WERI-Rb-1 (cell line): ENCODE measurements around the gene TRIM9.
"Not testable (repeated sequence)": the region's sequence is repeated elsewhere in the genome, so short reads cannot be mapped to it uniquely, and the experiment has no call there.

Source experiments
- DNase-seq: peaks from one replicate; pipeline ENCODE4 v3.0.0-alpha.2; 2020
- H3K27ac ChIP-seq: fragments of 250-450 bp; sonication (Bioruptor Pico); 2 replicates; pipeline ENCODE4 v1.5.1; 2020; ENCODE audit warnings: mild to moderate bottlenecking, moderate library complexity
- H3K27me3 ChIP-seq: fragments of 250-450 bp; sonication (Bioruptor Pico); 2 replicates; pipeline ENCODE4 v1.5.1; 2021; ENCODE audit warnings: mild to moderate bottlenecking, low read depth, moderate library complexity; ENCODE audit not compliant: insufficient read depth, severe bottlenecking
- H3K36me3 ChIP-seq: fragments of 250-450 bp; sonication (Bioruptor Pico); 2 replicates; pipeline ENCODE4 v1.5.1; 2020; ENCODE audit warnings: mild to moderate bottlenecking, moderate library complexity
- H3K4me3 ChIP-seq: 2 replicates; pipeline ENCODE4 v1.5.1; 2011; ENCODE audit warnings: low read depth, mild to moderate bottlenecking, control low read depth, low read length
- H3K9me3 ChIP-seq: fragments of 250-450 bp; sonication (Bioruptor Pico); 2 replicates; pipeline ENCODE4 v1.5.1; 2021; ENCODE audit warnings: mild to moderate bottlenecking, moderate library complexity; ENCODE audit not compliant: severe bottlenecking
- CTCF ChIP-seq: IDR thresholded peaks from 2 replicates; pipeline ENCODE4 v1.5.1; 2011; ENCODE audit warnings: low read depth, mild to moderate bottlenecking, control low read depth, inconsistent platforms, low read length

Gene TRIM9

GRCh38 chr14:50943261-50943942, 151.5 kb downstream of the TRIM9 start:
- Histone ChIP-seq H3K27ac (no peak overlapping the region), H3K9me3 (no peaks in the 10 kb centered on the region), H3K4me3 (peak overlapping the region; percentile 69), H3K36me3 (no peaks in the 10 kb centered on the region), H3K27me3 (no peaks in the 10 kb centered on the region)
- no peak for TF ChIP-seq CTCF
- no peak for DNase-seq

GRCh38 chr14:50941638-50942037, 153.3 kb downstream of the TRIM9 start:
- not testable (repeated sequence) for H3K36me3 ChIP-seq, H3K4me3 ChIP-seq, H3K9me3 ChIP-seq, H3K27me3 ChIP-seq, DNase-seq, H3K27ac ChIP-seq

GRCh38 chr14:50941151-50941550, 153.8 kb downstream of the TRIM9 start:
- no peak overlapping the region for H3K4me3 ChIP-seq
- no peak for DNase-seq
- H3K27me3 ChIP-seq: no peaks in the 10 kb centered on the region
- H3K9me3 ChIP-seq: no peaks in the 10 kb centered on the region
- TF ChIP-seq CTCF: no peak
- no peaks in the 10 kb centered on the region for H3K36me3 ChIP-seq
- no peak overlapping the region for H3K27ac ChIP-seq

- Histone ChIP-seq H3K4me3 (no peak overlapping the region), H3K36me3 (no peaks in the 10 kb centered on the region), H3K9me3 (no peaks in the 10 kb centered on the region), H3K27ac (no peak overlapping the region), H3K27me3 (no peaks in the 10 kb centered on the region)
- no peak for TF ChIP-seq CTCF
- DNase-seq: no peak
Observed at GRCh38 chr14:50937800-50938199, 157.1 kb downstream of the TRIM9 start.

- TF ChIP-seq CTCF: no peak
- Histone ChIP-seq H3K27ac (no peak overlapping the region), H3K27me3 (no peaks in the 10 kb centered on the region), H3K36me3 (no peaks in the 10 kb centered on the region), H3K9me3 (no peaks in the 10 kb centered on the region), H3K4me3 (no peak overlapping the region)
- no peak for DNase-seq
Observed at GRCh38 chr14:50937325-50937724, 157.6 kb downstream of the TRIM9 start.

GRCh38 chr14:50936882-50937281, 158.0 kb downstream of the TRIM9 start:
- DNase-seq: no peak
- H3K4me3 ChIP-seq: no peak overlapping the region
- H3K27ac ChIP-seq: no peak overlapping the region
- no peak for TF ChIP-seq CTCF
- H3K27me3 ChIP-seq: no peaks in the 10 kb centered on the region
- no peaks in the 10 kb centered on the region for H3K36me3 ChIP-seq
- no peaks in the 10 kb centered on the region for H3K9me3 ChIP-seq
